Psoas muscle (tissue), 8 donors: ENCODE data around the gene CDC42BPB. TPM values are rescaled to one million over a fixed set of nuclear protein-coding genes. Genes with fewer than 3 reads are reported as not detected.

Experiments used
- ATAC-seq, 4 donors: fragments of 200-7000 bp; cut with Tn5 transposase; one replicate each; pipeline ENCODE4 v1.9.1; 2020; ENCODE audit warnings: moderate library complexity in 3 of 4, mild to moderate bottlenecking in 2 of 4
- DNase-seq, 2 donors: peaks; one replicate each; pipeline ENCODE4 v3.0.0-alpha.2; 2020
- H3K27ac ChIP-seq: fragments of 200-600 bp; one replicate; pipeline ENCODE4 v1.8.0; 2022
- H3K27me3 ChIP-seq, 3 donors: fragments of 200-600 bp in 1 of 3; one replicate each; pipeline versions ENCODE4 v1.6.1 to v1.8.0; 2013 to 2022; ENCODE audit warnings: low read length in 2 of 3, mild to moderate bottlenecking in 2 of 3, moderate library complexity in 1 of 3; ENCODE audit not compliant: insufficient read depth in 3 of 3
- H3K36me3 ChIP-seq, 2 donors: fragments of 200-600 bp in 1 of 2; one replicate each; pipeline versions ENCODE4 v1.6.1 to v1.8.0; 2013 to 2022; ENCODE audit warnings: low read depth in 1 of 2, mild to moderate bottlenecking in 1 of 2, moderate library complexity in 1 of 2; ENCODE audit not compliant: insufficient read depth in 1 of 2
- H3K4me1 ChIP-seq: fragments of 200-600 bp; one replicate; pipeline ENCODE4 v1.8.0; 2022
- H3K4me3 ChIP-seq: fragments of 200-600 bp; one replicate; pipeline ENCODE4 v1.8.0; 2022; ENCODE audit warnings: mild to moderate bottlenecking
- H3K9me3 ChIP-seq: fragments of 200-600 bp; one replicate; pipeline ENCODE4 v1.8.0; 2022
- CTCF ChIP-seq: fragments of 200-600 bp; IDR thresholded peaks from one replicate; pipeline ENCODE4 v1.8.0; 2022; ENCODE audit warnings: antibody characterized with exemption
- WGBS, 3 donors: extraction: QIAGEN DNeasy Blood & Tissue Kit; methylation state at CpG; one replicate each; pipeline versions ENCODE4 v1.1.6 to v1.1.7; 2013; 5-methylcytosine and 5-hydroxymethylcytosine counted together
- intact Hi-C, 2 donors: fragments of 100-400 bp; cut with DNase I; formaldehyde crosslinking; loops; one replicate each; pipeline versions ENCODE4 v1.11.0 to v1.14.2; 2022
- polyA plus RNA-seq, 3 donors: library from polyadenylated mRNA; stranded (reverse); fragments of 200-250 nt; gene quantifications; one replicate each; pipeline ENCODE4 v1.2.3, GENCODE V29; 2013
- total RNA-seq, 4 donors: library from RNA; stranded (reverse); fragmentation: NEBNext Ultra II Directional in 2 of 4; extraction: Animal tissue kit (Norgen Biotek cat#: 25700) in 2 of 4; gene quantifications; one replicate each; pipeline versions ENCODE4 v1.2.1 to v1.2.4, GENCODE V29; 2021 to 2023
- donor health status: healthy with polysubstance abuse.
- donor health status: DM: no; HTN: no; CAD: no; lungs with moderate emphysema.
- donor health status: Bipolar disorder and iron deficiency.
- donor health status: healthy.
- donor health status: DM: yes; HTN: yes; CAD: no.
- donor health status: DM: no; HTN: no; CAD: no.
- donor health status: DM: no; HTN: no; CAD: no.
- donor health status: DM: yes; HTN: yes; CAD: no.

CDC42BPB gene
- total and polyA plus RNA-seq, 7 donors: 20.2 to 57.4 (median 40.0) TPM

DNA sequence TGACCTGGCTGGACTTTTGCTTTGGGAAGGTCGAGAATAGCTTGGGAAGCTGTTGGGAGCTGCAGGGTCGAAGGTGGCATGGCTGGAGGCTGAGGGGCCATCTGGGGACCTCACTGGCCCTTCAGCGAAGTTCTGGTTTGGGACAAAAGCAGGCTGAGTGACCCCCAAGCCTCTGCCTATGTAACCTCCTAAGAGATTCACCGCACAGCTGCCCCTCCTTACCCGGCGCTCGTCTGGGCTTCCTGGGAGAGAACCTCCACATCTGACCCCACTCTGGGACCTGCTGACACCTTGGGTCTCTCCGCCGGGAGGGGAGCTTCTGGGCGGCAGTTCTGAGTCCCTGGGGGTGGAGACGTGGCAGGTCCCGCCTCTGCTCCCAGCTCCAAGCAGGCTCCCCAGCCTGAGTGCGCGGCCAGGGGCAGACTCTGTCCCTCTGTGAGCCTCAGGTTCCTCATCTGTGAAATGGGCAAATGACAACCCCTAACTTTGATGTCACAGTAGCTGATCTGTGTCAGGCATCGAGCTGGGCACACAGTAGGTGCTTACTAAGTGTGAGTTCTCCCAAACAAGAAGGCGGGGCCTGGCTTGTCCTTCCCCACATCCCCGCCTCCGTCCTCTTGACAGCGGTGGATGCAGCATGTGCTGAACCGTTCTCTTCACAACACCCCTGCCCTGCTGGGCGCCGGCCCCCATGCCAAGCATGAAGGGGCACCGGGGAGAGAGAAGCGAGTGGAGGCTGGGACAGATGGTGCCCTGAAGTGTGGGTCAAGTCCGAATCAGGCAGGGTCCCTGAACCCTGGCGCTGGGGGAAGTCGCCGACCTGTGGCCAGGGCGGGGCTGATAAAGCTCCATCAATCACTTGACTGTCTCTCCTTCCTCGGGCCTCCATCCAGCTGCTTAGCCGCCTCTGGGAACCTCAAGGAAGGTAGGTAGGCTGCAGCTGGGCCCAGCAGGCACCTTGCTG is 40.9 kb upstream of the CDC42BPB start:
- intact Hi-C loops: no loop called here
- TF ChIP-seq CTCF: no peak
- DNase-seq: no peak

GRCh38 chr14:103097244-103097993 is 40.1 kb upstream of the CDC42BPB start:
- TF ChIP-seq CTCF: no peak
- Histone ChIP-seq H3K27me3 (peaks cover 0 to 39% (median 9%) of the 10 kb centered on the region in 3 donors), H3K36me3 (no peaks in the 10 kb centered on the region), H3K4me3 (no peak overlapping the region), H3K9me3 (peaks cover 4% of the 10 kb centered on the region), H3K4me1 (no peaks in the 10 kb centered on the region), H3K27ac (no peak overlapping the region)
- 81 to 86% (median 83%) methylated on average over 25 to 26 of the region's 26 CpGs for WGBS, 3 donors
- DNase-seq (no peak), ATAC-seq (no peak)
- intact Hi-C loops: no loop called here

More for the DNA sequence above, 40.9 kb upstream of the CDC42BPB start:
- Histone ChIP-seq H3K9me3 (peaks cover 4% of the 10 kb centered on the region), H3K27me3 (peaks cover 0 to 47% (median 15%) of the 10 kb centered on the region in 3 donors), H3K36me3 (no peaks in the 10 kb centered on the region), H3K4me3 (no peak overlapping the region), H3K27ac (no peak overlapping the region), H3K4me1 (peaks cover 2% of the 10 kb centered on the region)
- ATAC-seq: no peak
- 74 to 84% (median 80%) methylated on average over 30 to 31 of the region's 31 CpGs for WGBS, 3 donors

GRCh38 chr14:103096387-103096786 is 39.0 kb upstream of the CDC42BPB start:
- Histone ChIP-seq H3K36me3 (no peaks in the 10 kb centered on the region), H3K4me3 (no peak overlapping the region), H3K27me3 (peaks cover 0 to 28% (median 6%) of the 10 kb centered on the region in 3 donors), H3K27ac (no peak overlapping the region), H3K4me1 (no peaks in the 10 kb centered on the region), H3K9me3 (peaks cover 4% of the 10 kb centered on the region)
- no peak for ATAC-seq
- DNase-seq: no peak
- intact Hi-C loops: no loop called here
- 71 to 81% (median 80%) methylated on average over 4 of the region's 4 CpGs for WGBS, 3 donors
- TF ChIP-seq CTCF: no peak

- no peak for DNase-seq
- H3K4me1 ChIP-seq: no peaks in the 10 kb centered on the region
- no peak overlapping the region for H3K27ac ChIP-seq
- ATAC-seq: no peak
- peaks cover 0 to 17% (median 4%) of the 10 kb centered on the region in 3 donors for H3K27me3 ChIP-seq
- no peaks in the 10 kb centered on the region for H3K36me3 ChIP-seq
- intact Hi-C loops: no loop called here
- no peak overlapping the region for H3K4me3 ChIP-seq
- peaks cover 4% of the 10 kb centered on the region for H3K9me3 ChIP-seq
- no peak for TF ChIP-seq CTCF
- WGBS, 3 donors: 62 to 74% (median 72%) methylated on average over 11 of the region's 11 CpGs
Observed at GRCh38 chr14:103095210-103095778, 37.9 kb upstream of the CDC42BPB start.
